ENCODE measurements around the gene TANC1. TPM values are rescaled to one million over a fixed set of nuclear protein-coding genes. Genes with fewer than 3 reads are reported as not detected.

The TANC1 gene
- total and polyA plus RNA-seq, 9 donors: 14.3 to 25.2 (median 20.1) TPM

Other genes starting within 250 kb of the TANC1 start
- gene DAPL1, start 173.3 kb upstream of the TANC1 start, total RNA-seq: not detected
- gene DAPL1, start 173.3 kb upstream of the TANC1 start, polyA plus RNA-seq (ENCODE audit: insufficient read depth in 1 of 8, insufficient read length in 8 of 8, low replicate concordance in 1 of 8): 1 to 10 TPM in 1 of 8 donors, under 1 TPM in 2, not detected in 5; 0.41 to 2.5 (median 0.51) TPM

Data from muscle of leg (tissue), 9 donors.